ENCODE data around the gene KLHL22. TPM values are rescaled to one million over a fixed set of nuclear protein-coding genes. Genes with fewer than 3 reads are reported as not detected.

Gene KLHL22
- total RNA-seq, 2 donors from 2014 or later, result 45.1 to 51.3 TPM

GRCh38 chr22:20528405-20528978 is 32.9 kb upstream of the KLHL22 start:
- 92% methylated on average over 7 of the region's 7 CpGs for WGBS
- H3K27ac ChIP-seq, result no peak overlapping the region
- DNase-seq (ENCODE audit: low spot score), result no peak
- H3K27me3 ChIP-seq (replicated peaks; ENCODE audit: insufficient read depth), result no peaks in the 10 kb centered on the region
- no peak overlapping the region for H3K4me3 ChIP-seq
- H3K36me3 ChIP-seq, result peaks cover 0 to 4% of the 10 kb centered on the region in 2 donors
- peaks cover 21% of the 10 kb centered on the region for H3K4me1 ChIP-seq (replicated peaks)
- intact Hi-C loops (cut with DNase I), result no loop called here
- no peak for TF ChIP-seq CTCF (IDR thresholded peaks at IDR 0.05)
- no peak for TF ChIP-seq POLR2AphosphoS5 (IDR thresholded peaks at IDR 0.05)
- no peak for TF ChIP-seq POLR2A (IDR thresholded peaks at IDR 0.05)
- H3K9me3 ChIP-seq, result no peaks in the 10 kb centered on the region

- DNase-seq (ENCODE audit: low spot score), result no peak
- no peaks in the 10 kb centered on the region for H3K27me3 ChIP-seq (replicated peaks; ENCODE audit: insufficient read depth)
- intact Hi-C loops (cut with DNase I), result no loop called here
- H3K4me1 ChIP-seq (replicated peaks), result peaks cover 16% of the 10 kb centered on the region
- 72% methylated on average over 6 of the region's 6 CpGs for WGBS
- H3K36me3 ChIP-seq, result peaks cover 0 to 4% of the 10 kb centered on the region in 2 donors
- no peaks in the 10 kb centered on the region for H3K9me3 ChIP-seq
- H3K27ac ChIP-seq, result no peak overlapping the region
- TF ChIP-seq CTCF (IDR thresholded peaks at IDR 0.05), result no peak
- no peak for TF ChIP-seq POLR2AphosphoS5 (IDR thresholded peaks at IDR 0.05)
- no peak for TF ChIP-seq POLR2A (IDR thresholded peaks at IDR 0.05)
- no peak overlapping the region for H3K4me3 ChIP-seq
These were observed 31.2 kb upstream of the KLHL22 start for GRCh38 chr22:20526628-20527355.

DNA sequence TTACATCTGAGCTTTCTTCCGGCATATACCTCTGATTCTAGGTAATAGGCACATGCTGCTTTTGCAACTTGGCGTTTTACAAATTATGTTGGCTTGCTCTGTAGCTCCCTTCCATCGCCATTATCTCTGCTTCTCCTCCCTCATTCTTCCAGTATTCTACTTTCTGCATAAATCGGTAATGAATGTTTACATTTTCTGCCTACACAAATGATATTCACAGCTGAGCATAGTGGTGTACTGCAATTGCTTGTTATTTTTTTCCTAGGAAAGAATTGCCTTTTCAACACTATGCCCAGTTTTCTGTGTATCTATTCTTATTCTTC is 30.7 kb upstream of the KLHL22 start:
- Histone ChIP-seq H3K36me3 (peaks cover 0 to 4% of the 10 kb centered on the region in 2 donors), H3K27ac (no peak overlapping the region), H3K4me3 (no peak overlapping the region), H3K4me1 (replicated peaks) (peaks cover 13% of the 10 kb centered on the region), H3K9me3 (no peaks in the 10 kb centered on the region), H3K27me3 (replicated peaks; ENCODE audit: insufficient read depth) (no peaks in the 10 kb centered on the region)
- intact Hi-C loops (cut with DNase I), result no loop called here
- TF ChIP-seq POLR2AphosphoS5 (IDR thresholded peaks at IDR 0.05) (no peak), CTCF (IDR thresholded peaks at IDR 0.05) (no peak), POLR2A (IDR thresholded peaks at IDR 0.05) (no peak)
- 78% methylated on average over 4 of the region's 4 CpGs for WGBS
- DNase-seq (ENCODE audit: low spot score), result no peak

DNA sequence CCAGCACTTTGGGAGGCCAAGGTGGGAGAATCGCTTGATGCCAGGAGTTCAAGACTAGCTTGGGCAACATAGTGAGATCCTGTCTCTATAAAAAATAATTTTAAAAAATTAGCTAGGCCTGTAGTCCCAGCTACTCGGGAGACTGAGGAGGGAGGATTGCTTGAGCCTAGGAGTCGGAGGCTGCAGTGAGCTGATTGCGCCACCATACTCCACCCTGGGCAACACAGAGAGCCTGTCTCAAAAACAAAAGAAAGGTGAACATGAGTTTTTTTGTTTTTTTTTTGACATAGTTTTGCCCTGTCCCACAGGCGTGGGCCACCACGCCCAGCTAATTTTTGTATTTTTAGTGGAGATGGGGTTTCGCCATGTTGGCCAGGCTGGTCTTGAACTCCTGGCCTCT is 29.5 kb upstream of the KLHL22 start:
- TF ChIP-seq CTCF (IDR thresholded peaks at IDR 0.05) (no peak), POLR2AphosphoS5 (IDR thresholded peaks at IDR 0.05) (no peak)

GRCh38 chr22:20524004-20524481 is 28.4 kb upstream of the KLHL22 start:
- Histone ChIP-seq H3K27me3 (replicated peaks; ENCODE audit: insufficient read depth) (no peaks in the 10 kb centered on the region), H3K4me3 (no peak overlapping the region), H3K36me3 (peaks cover 0 to 4% of the 10 kb centered on the region in 2 donors), H3K27ac (no peak overlapping the region), H3K4me1 (replicated peaks) (no peaks in the 10 kb centered on the region), H3K9me3 (no peaks in the 10 kb centered on the region)
- no peak for DNase-seq (ENCODE audit: low spot score)
- WGBS, result 9% methylated on average over 1 of the region's 1 CpG
- intact Hi-C loops (cut with DNase I), result no loop called here
- TF ChIP-seq POLR2A (IDR thresholded peaks at IDR 0.05) (no peak), POLR2AphosphoS5 (IDR thresholded peaks at IDR 0.05) (no peak), CTCF (IDR thresholded peaks at IDR 0.05) (no peak)

More for the DNA sequence above, 29.5 kb upstream of the KLHL22 start:
- Histone ChIP-seq H3K27me3 (replicated peaks; ENCODE audit: insufficient read depth) (no peaks in the 10 kb centered on the region), H3K36me3 (peaks cover 0 to 4% of the 10 kb centered on the region in 2 donors), H3K9me3 (no peaks in the 10 kb centered on the region), H3K4me3 (no peak overlapping the region), H3K27ac (no peak overlapping the region), H3K4me1 (replicated peaks) (peaks cover under 1% of the 10 kb centered on the region)
- 99% methylated on average over 7 of the region's 7 CpGs for WGBS
- intact Hi-C loops (cut with DNase I), result no loop called here
- DNase-seq (ENCODE audit: low spot score), result no peak
